NOMO-1 treated with DMSO at 0.1 percent for 48 hours (cell line): Measurements from ENCODE around the gene IGDCC3.

ENCODE experiments used
- DNase-seq: peaks from one replicate; lab custom pipeline; 2025; ENCODE audit not compliant: unreplicated experiment; lab: John Stamatoyannopoulos, UW

IGDCC3 gene

GRCh38 chr15:65329984-65330735 is 47.6 kb downstream of the IGDCC3 start:
- no peak for DNase-seq

GRCh38 chr15:65329288-65329983 is 48.4 kb downstream of the IGDCC3 start:
- DNase-seq, result no peak

- no peak for DNase-seq
Measured at GRCh38 chr15:65328506-65329287, 49.1 kb downstream of the IGDCC3 start.

- DNase-seq, result peak; percentile 14
Measured at GRCh38 chr15:65327651-65328393, 50.0 kb downstream of the IGDCC3 start.

GRCh38 chr15:65326818-65327217 is 51.0 kb downstream of the IGDCC3 start:
- no peak for DNase-seq

- no peak for DNase-seq
Measured at GRCh38 chr15:65326117-65326526, 51.7 kb downstream of the IGDCC3 start.

- DNase-seq, result no peak
Measured at GRCh38 chr15:65323071-65323511, 54.7 kb downstream of the IGDCC3 start.

GRCh38 chr15:65318870-65319356 is 58.9 kb downstream of the IGDCC3 start:
- peak; percentile 82 for DNase-seq

GRCh38 chr15:65312400-65312916 is 65.3 kb downstream of the IGDCC3 start:
- DNase-seq, result no peak

- no peak for DNase-seq
Measured at GRCh38 chr15:65311760-65312159, 66.0 kb downstream of the IGDCC3 start.

- DNase-seq, result peak; percentile 32
Measured at GRCh38 chr15:65310431-65311137, 67.2 kb downstream of the IGDCC3 start.

GRCh38 chr15:65309882-65310418 is 67.9 kb downstream of the IGDCC3 start:
- no peak for DNase-seq

GRCh38 chr15:65307978-65308377 is 69.8 kb downstream of the IGDCC3 start:
- no peak for DNase-seq

- DNase-seq, result no peak
Measured at GRCh38 chr15:65306551-65306950, 71.3 kb downstream of the IGDCC3 start.

- DNase-seq, result no peak
Measured at GRCh38 chr15:65305776-65306175, 72.0 kb downstream of the IGDCC3 start.

GRCh38 chr15:65305150-65305758 is 72.5 kb downstream of the IGDCC3 start:
- DNase-seq, result no peak

GRCh38 chr15:65304381-65305149 is 73.2 kb downstream of the IGDCC3 start, which contains the start of gene RNU5B-1:
RNU5B-1 (plus strand) TSS chr15:65304677.
- DNase-seq, result peak; percentile 97

GRCh38 chr15:65303687-65304380 is 74.0 kb downstream of the IGDCC3 start:
- DNase-seq, result peak; percentile 31
